Measurements from ENCODE around the gene GSX2. TPM values are rescaled to one million over a fixed set of nuclear protein-coding genes. Genes with fewer than 3 reads are reported as not detected.

The GSX2 gene
- total RNA-seq, 1 experiment from 2014 or later, result not detected

DNA sequence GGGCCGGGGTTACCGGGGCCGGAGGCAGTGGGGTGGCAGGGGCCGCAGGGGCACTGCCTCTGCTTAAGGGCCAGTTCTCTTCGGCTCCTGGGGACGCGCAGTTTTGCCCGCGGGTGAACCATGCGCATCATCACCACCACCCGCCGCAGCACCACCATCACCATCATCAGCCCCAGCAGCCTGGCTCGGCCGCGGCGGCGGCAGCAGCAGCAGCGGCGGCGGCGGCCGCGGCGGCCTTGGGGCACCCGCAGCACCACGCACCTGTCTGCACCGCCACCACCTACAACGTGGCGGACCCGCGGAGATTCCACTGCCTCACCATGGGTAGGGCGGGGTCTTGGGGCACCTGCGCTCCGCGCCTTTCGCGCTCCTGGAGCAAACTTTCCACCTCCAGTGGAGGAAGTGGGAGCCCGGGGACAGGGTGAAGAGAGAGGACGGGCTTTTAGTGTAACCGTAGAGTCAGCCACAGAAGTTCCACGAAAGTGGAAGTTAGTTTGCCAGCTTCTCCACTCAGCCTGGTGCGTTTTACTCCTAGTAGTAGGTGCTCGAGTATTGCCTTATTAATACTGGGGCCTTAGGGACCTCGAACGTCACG lies 729 bp downstream of the GSX2 start (continued):
- no peak for TF ChIP-seq SIN3A (IDR thresholded peaks at IDR 0.05; ENCODE audit: low read depth)

- H3K9me2 ChIP-seq (ENCODE audit: insufficient read depth), result no peaks in the 10 kb centered on the region
- no peak for TF ChIP-seq JUND (IDR thresholded peaks at IDR 0.05)
- TF ChIP-seq CTCF (IDR thresholded peaks at IDR 0.05 in 2 of 3, conservative IDR thresholded peaks at IDR 0.05 in 1 of 3; ENCODE audit: borderline replicate concordance in 1 of 3, insufficient read depth in 1 of 3, low read depth in 2 of 3, low read length in 2 of 3), result no peak
- TF ChIP-seq ZFX (IDR thresholded peaks at IDR 0.05), result no peak
- TF ChIP-seq, protein P1, sequence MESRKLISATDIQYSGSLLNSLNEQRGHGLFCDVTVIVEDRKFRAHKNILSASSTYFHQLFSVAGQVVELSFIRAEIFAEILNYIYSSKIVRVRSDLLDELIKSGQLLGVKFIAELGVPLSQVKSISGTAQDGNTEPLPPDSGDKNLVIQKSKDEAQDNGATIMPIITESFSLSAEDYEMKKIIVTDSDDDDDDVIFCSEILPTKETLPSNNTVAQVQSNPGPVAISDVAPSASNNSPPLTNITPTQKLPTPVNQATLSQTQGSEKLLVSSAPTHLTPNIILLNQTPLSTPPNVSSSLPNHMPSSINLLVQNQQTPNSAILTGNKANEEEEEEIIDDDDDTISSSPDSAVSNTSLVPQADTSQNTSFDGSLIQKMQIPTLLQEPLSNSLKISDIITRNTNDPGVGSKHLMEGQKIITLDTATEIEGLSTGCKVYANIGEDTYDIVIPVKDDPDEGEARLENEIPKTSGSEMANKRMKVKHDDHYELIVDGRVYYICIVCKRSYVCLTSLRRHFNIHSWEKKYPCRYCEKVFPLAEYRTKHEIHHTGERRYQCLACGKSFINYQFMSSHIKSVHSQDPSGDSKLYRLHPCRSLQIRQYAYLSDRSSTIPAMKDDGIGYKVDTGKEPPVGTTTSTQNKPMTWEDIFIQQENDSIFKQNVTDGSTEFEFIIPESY (IDR thresholded peaks at IDR 0.05; ENCODE audit: extremely low read depth, insufficient replicate concordance, low read length), result no peak
- no peak for ATAC-seq
- H3K4me2 ChIP-seq (ENCODE audit: low read length), result no peak overlapping the region
- H3K9me3 ChIP-seq (ENCODE audit: control insufficient read depth in 1 of 2, insufficient read depth in 1 of 2, low read depth in 1 of 2, low read length in 2 of 2), result no peaks in the 10 kb centered on the region
- H4K20me1 ChIP-seq (ENCODE audit: insufficient read depth), result no peaks in the 10 kb centered on the region
- ChIA-PET RAD21 (ENCODE audit: low non-redundant PET in 1 of 2, low total read pairs in 2 of 2, uncharacterized antibody in 2 of 2, unreplicated experiment in 2 of 2) (no interaction called here), CTCF (no interaction called here), POLR2A (no interaction called here)
- intact Hi-C loops (cut with micrococcal nuclease), result no loop called here
- no peak overlapping the region for H2AFZ ChIP-seq (ENCODE audit: low read depth, low read length, poor library complexity, severe bottlenecking)
- no peak overlapping the region for H3K4me3 ChIP-seq (replicated peaks in 1 of 2; ENCODE audit: low read depth in 1 of 2, low read length in 2 of 2)
- BruUV-seq (replicated peaks), result no TSS peak
- peaks cover 23% of the 10 kb centered on the region for H3K27me3 ChIP-seq (ENCODE audit: insufficient read depth, low read length)
- H3K79me2 ChIP-seq (ENCODE audit: insufficient read depth, low read length), result no peaks in the 10 kb centered on the region
- no peak for DNase-seq (ENCODE audit: low read depth, low spot score)
- H3K4me1 ChIP-seq (ENCODE audit: control insufficient read depth in 1 of 2, insufficient read depth in 2 of 2, low read length in 2 of 2), result no peaks in the 10 kb centered on the region
- H3K36me3 ChIP-seq (ENCODE audit: control insufficient read depth in 1 of 2, insufficient read depth in 2 of 2, low read length in 2 of 2), result no peaks in the 10 kb centered on the region
- no peak overlapping the region for H3K27ac ChIP-seq (ENCODE audit: low read depth, low read length)
- no peak overlapping the region for H3K9ac ChIP-seq (ENCODE audit: low read length)
Measured at GRCh38 chr4:54101190-54102041, 1.5 kb downstream of the GSX2 start.

Measured in HCT116 (cell line).